ENCODE data around the gene SLC25A18. TPM values are rescaled to one million over a fixed set of nuclear protein-coding genes. Genes with fewer than 3 reads are reported as not detected.

SLC25A18 gene
- total RNA-seq, 2 donors from 2014 or later = not detected

- Histone ChIP-seq H3K9me3 (no peaks in the 10 kb centered on the region), H3K27me3 (no peaks in the 10 kb centered on the region), H3K4me1 (no peaks in the 10 kb centered on the region), H3K27ac (no peak overlapping the region), H3K4me3 (no peak overlapping the region), H3K9ac (ENCODE audit: low read depth in 2 of 2, low read length in 2 of 2) (no peak overlapping the region), H3K36me3 (no peaks in the 10 kb centered on the region)
- no peak for DNase-seq
- intact Hi-C loops (cut with DNase I) = no loop called here
- TF ChIP-seq CTCF (IDR thresholded peaks at IDR 0.05) = no peak
Observed at GRCh38 chr22:17586831-17587440, 23.6 kb downstream of the SLC25A18 start.

GRCh38 chr22:17587629-17588028, 24.3 kb downstream of the SLC25A18 start:
- Histone ChIP-seq H3K4me1 (no peaks in the 10 kb centered on the region), H3K4me3 (no peak overlapping the region), H3K9me3 (no peaks in the 10 kb centered on the region), H3K36me3 (no peaks in the 10 kb centered on the region), H3K27ac (no peak overlapping the region), H3K9ac (ENCODE audit: low read depth in 2 of 2, low read length in 2 of 2) (no peak overlapping the region), H3K27me3 (no peaks in the 10 kb centered on the region)
- intact Hi-C loops (cut with DNase I) = no loop called here
- TF ChIP-seq CTCF (IDR thresholded peaks at IDR 0.05) = no peak
- DNase-seq = no peak

- no peak overlapping the region for H3K27ac ChIP-seq
- H3K4me3 ChIP-seq = no peak overlapping the region
- DNase-seq = no peak
- no peaks in the 10 kb centered on the region for H3K9me3 ChIP-seq
- no peaks in the 10 kb centered on the region for H3K4me1 ChIP-seq
- no peaks in the 10 kb centered on the region for H3K27me3 ChIP-seq
- intact Hi-C loops (cut with DNase I) = no loop called here
- peaks cover 8% of the 10 kb centered on the region for H3K36me3 ChIP-seq
- no peak overlapping the region for H3K9ac ChIP-seq (ENCODE audit: low read depth in 2 of 2, low read length in 2 of 2)
- TF ChIP-seq CTCF (IDR thresholded peaks at IDR 0.05) = no peak
Observed at GRCh38 chr22:17588606-17589005, 25.3 kb downstream of the SLC25A18 start.

GRCh38 chr22:17589810-17590375, 26.6 kb downstream of the SLC25A18 start:
- Histone ChIP-seq H3K9ac (ENCODE audit: low read depth in 2 of 2, low read length in 2 of 2) (no peak overlapping the region), H3K27ac (no peak overlapping the region), H3K27me3 (no peaks in the 10 kb centered on the region), H3K4me3 (no peak overlapping the region), H3K4me1 (no peaks in the 10 kb centered on the region), H3K9me3 (no peaks in the 10 kb centered on the region), H3K36me3 (peaks cover 9% of the 10 kb centered on the region)
- no peak for DNase-seq
- TF ChIP-seq CTCF (IDR thresholded peaks at IDR 0.05) = no peak
- intact Hi-C loops (cut with DNase I) = no loop called here

- Histone ChIP-seq H3K4me1 (no peaks in the 10 kb centered on the region), H3K36me3 (peaks cover 16% of the 10 kb centered on the region), H3K27me3 (no peaks in the 10 kb centered on the region), H3K9me3 (no peaks in the 10 kb centered on the region), H3K9ac (ENCODE audit: low read depth in 2 of 2, low read length in 2 of 2) (no peak overlapping the region), H3K4me3 (no peak overlapping the region), H3K27ac (no peak overlapping the region)
- no peak for DNase-seq
- intact Hi-C loops (cut with DNase I) = no loop called here
- TF ChIP-seq CTCF (IDR thresholded peaks at IDR 0.05) = no peak
Observed at GRCh38 chr22:17590586-17590985, 27.3 kb downstream of the SLC25A18 start.

All from colonic mucosa (tissue), 4 donors.